Lung (tissue), 12 donors: Measurements from ENCODE around the gene PMAIP1. TPM values are rescaled to one million over a fixed set of nuclear protein-coding genes. Genes with fewer than 3 reads are reported as not detected.

Experiments used
- ATAC-seq: fragments of 200-7000 bp; cut with Tn5 transposase; one replicate; pipeline ENCODE4 v1.9.1; 2020; ENCODE audit warnings: moderate number of reproducible peaks; ENCODE audit not compliant: insufficient read depth, low FRiP score
- DNase-seq, 3 donors: peaks; one replicate each; pipeline ENCODE4 v3.0.0-alpha.2; 2013 to 2017
- H3K27ac ChIP-seq, 2 donors: one replicate each; pipeline ENCODE4 v1.5.1; 2013; ENCODE audit warnings: mild to moderate bottlenecking in 2 of 2, moderate library complexity in 2 of 2, control low read depth in 1 of 2, inconsistent platforms in 1 of 2, low read depth in 1 of 2, low read length in 1 of 2
- H3K27me3 ChIP-seq, 3 donors: one replicate each; pipeline ENCODE4 v1.5.1; 2013; ENCODE audit warnings: low read length in 2 of 3; ENCODE audit not compliant: control insufficient read depth in 3 of 3, insufficient read depth in 3 of 3
- H3K36me3 ChIP-seq, 4 donors: one replicate each; pipeline ENCODE4 v1.5.1; 2013; ENCODE audit warnings: low read length in 4 of 4, mild to moderate bottlenecking in 1 of 4, moderate library complexity in 1 of 4; ENCODE audit not compliant: control insufficient read depth in 4 of 4, insufficient read depth in 4 of 4
- H3K4me1 ChIP-seq, 5 donors: one replicate each; pipeline ENCODE4 v1.5.1; 2013; ENCODE audit warnings: low read length in 5 of 5, mild to moderate bottlenecking in 2 of 5, moderate library complexity in 1 of 5; ENCODE audit not compliant: control insufficient read depth in 5 of 5, insufficient read depth in 5 of 5
- H3K4me3 ChIP-seq: one replicate; pipeline ENCODE4 v1.5.1; 2013; ENCODE audit warnings: mild to moderate bottlenecking, control low read depth, moderate library complexity
- H3K9ac ChIP-seq, 2 donors: one replicate each; pipeline ENCODE4 v1.5.1; 2013; ENCODE audit warnings: low read length in 2 of 2, control low read depth in 1 of 2; ENCODE audit not compliant: insufficient read depth in 1 of 2
- H3K9me3 ChIP-seq, 4 donors: one replicate each; pipeline ENCODE4 v1.5.1; 2013; ENCODE audit warnings: low read length in 3 of 4, mild to moderate bottlenecking in 1 of 4, moderate library complexity in 1 of 4; ENCODE audit not compliant: control insufficient read depth in 4 of 4, insufficient read depth in 3 of 4
- CTCF ChIP-seq: IDR thresholded peaks from 2 replicates; pipeline ENCODE4 v1.5.1; 2012; ENCODE audit warnings: mild to moderate bottlenecking; ENCODE audit errors: control extremely low read depth, extremely low read depth
- WGBS, 2 donors: extraction: QIAGEN DNeasy Blood & Tissue Kit; methylation state at CpG; one replicate each; pipeline ENCODE4 v1.1.7; 2013; 5-methylcytosine and 5-hydroxymethylcytosine counted together
- polyA plus RNA-seq, 2 donors: library from polyadenylated mRNA; stranded (reverse); fragments of 200-250 nt; gene quantifications; one replicate each; pipeline ENCODE4 v1.2.1, GENCODE V29; 2013
- total RNA-seq, 2 donors: library from RNA; depleted of rRNA in 1 of 2; stranded (reverse); fragments of >200 nt in 1 of 2; gene quantifications; one replicate each; pipeline ENCODE4 v1.2.1, GENCODE V29; 2014 to 2021
- donor health status: control.
- donor health status: control.
- donor health status: Bipolar disorder and iron deficiency.
- donor health status: healthy.
- donor health status: DM: yes; HTN: yes; CAD: no.

Gene PMAIP1
- total and polyA plus RNA-seq, 4 donors: 2.4 to 9.4 (median 4.7) TPM

GRCh38 chr18:59932401-59932800, 32.6 kb downstream of the PMAIP1 start:
- 82 to 83% methylated on average over 11 of the region's 11 CpGs for WGBS, 2 donors
- no peak for TF ChIP-seq CTCF
- ATAC-seq (no peak), DNase-seq (no peak)
- no peaks in the 10 kb centered on the region for H3K27me3 ChIP-seq
- no peak overlapping the region for H3K4me3 ChIP-seq
- H3K27ac ChIP-seq: no peak overlapping the region
- H3K9ac ChIP-seq: no peak overlapping the region
- H3K9me3 ChIP-seq: no peaks in the 10 kb centered on the region
- H3K4me1 ChIP-seq: no peaks in the 10 kb centered on the region
- no peaks in the 10 kb centered on the region for H3K36me3 ChIP-seq

- ATAC-seq: no peak
- no peak for TF ChIP-seq CTCF
- 89 to 90% methylated on average over 4 of the region's 4 CpGs for WGBS, 2 donors
- DNase-seq: no peak
- Histone ChIP-seq H3K27me3 (no peaks in the 10 kb centered on the region), H3K36me3 (no peaks in the 10 kb centered on the region), H3K9me3 (peaks cover 0 to 3% (median 0%) of the 10 kb centered on the region in 4 donors), H3K9ac (no peak overlapping the region), H3K4me3 (no peak overlapping the region), H3K27ac (no peak overlapping the region), H3K4me1 (no peaks in the 10 kb centered on the region)
Observed at GRCh38 chr18:59938676-59939075, 38.9 kb downstream of the PMAIP1 start.

GRCh38 chr18:59939127-59939526, 39.3 kb downstream of the PMAIP1 start:
- Histone ChIP-seq H3K27me3 (no peaks in the 10 kb centered on the region), H3K9ac (no peak overlapping the region), H3K27ac (no peak overlapping the region), H3K9me3 (peaks cover 0 to 3% (median 0%) of the 10 kb centered on the region in 4 donors), H3K36me3 (no peaks in the 10 kb centered on the region), H3K4me1 (no peaks in the 10 kb centered on the region), H3K4me3 (no peak overlapping the region)
- DNase-seq (no peak), ATAC-seq (no peak)
- no peak for TF ChIP-seq CTCF

GRCh38 chr18:59940068-59940467, 40.3 kb downstream of the PMAIP1 start:
- no peak for DNase-seq
- H3K9me3 ChIP-seq: peaks cover 0 to 3% (median 0%) of the 10 kb centered on the region in 4 donors
- no peak overlapping the region for H3K4me3 ChIP-seq
- H3K27me3 ChIP-seq: no peaks in the 10 kb centered on the region
- no peak for TF ChIP-seq CTCF
- WGBS, 2 donors: 51 to 72% methylated on average over 2 of the region's 2 CpGs
- no peaks in the 10 kb centered on the region for H3K36me3 ChIP-seq
- H3K9ac ChIP-seq: no peak overlapping the region
- no peak for ATAC-seq
- no peak overlapping the region for H3K27ac ChIP-seq
- H3K4me1 ChIP-seq: no peaks in the 10 kb centered on the region
